WTC11 (cell line): ENCODE measurements around the gene DNAL4. TPM values are rescaled to one million over a fixed set of nuclear protein-coding genes. Genes with fewer than 3 reads are reported as not detected.
"Not testable (repeated sequence)": the region's sequence is repeated elsewhere in the genome, so short reads cannot be mapped to it uniquely, and the experiment has no call there.

Experiments
- ATAC-seq: fragments of 200-7000 bp; cut with Tn5 transposase; 2 replicates; pipeline ENCODE4 v1.10.0; 2021; ENCODE audit warnings: mild to moderate bottlenecking, moderate library complexity
- CTCF ChIA-PET: fragments of 300-600 bp; sonication (Branson Sonifier 250); formaldehyde crosslinking; loops from one replicate; lab custom pipeline; 2021; ENCODE audit warnings: antibody characterized with exemption; lab: Charles Lee
- POLR2A ChIA-PET: fragments of 350-600 bp; sonication (Branson Sonifier 250); formaldehyde crosslinking; loops from one replicate; lab custom pipeline; 2021; ENCODE audit warnings: antibody characterized with exemption; lab: Charles Lee
- DNase-seq: peaks from one replicate; pipeline ENCODE4 v3.0.0; 2021; ENCODE audit warnings: low spot score
- H3K27ac Mint-ChIP-seq: 2 replicates; pipeline ENCODE4 v1.8.0; 2021; ENCODE audit warnings: mixed read lengths
- H3K27me3 Mint-ChIP-seq: 2 replicates; pipeline ENCODE4 v1.8.0; 2021; ENCODE audit warnings: low read depth, mild to moderate bottlenecking, moderate library complexity, mixed read lengths
- H3K36me3 Mint-ChIP-seq: 2 replicates; pipeline ENCODE4 v1.8.0; 2021; ENCODE audit warnings: mixed read lengths
- H3K4me1 Mint-ChIP-seq: 2 replicates; pipeline ENCODE4 v1.8.0; 2022; ENCODE audit warnings: mixed read lengths
- H3K4me3 Mint-ChIP-seq: 2 replicates; pipeline ENCODE4 v1.8.0; 2021; ENCODE audit warnings: mild to moderate bottlenecking, moderate library complexity, mixed read lengths
- H3K9me3 Mint-ChIP-seq: 2 replicates; pipeline ENCODE4 v1.8.0; 2021; ENCODE audit warnings: mixed read lengths
- ELF4 ChIP-seq: sonication (generic); formaldehyde crosslinking; IDR thresholded peaks from 2 replicates; pipeline ENCODE4 v1.8.1; 2022; ENCODE audit warnings: low read depth, mild to moderate bottlenecking, moderate library complexity, missing genetic modification reagents
- EMX1 ChIP-seq: fragments of 250-450 bp; sonication (Bioruptor Pico); IDR thresholded peaks from 2 replicates; pipeline ENCODE4 v1.8.0; 2021; ENCODE audit warnings: mild to moderate bottlenecking
- ETV6 ChIP-seq: sonication (generic); formaldehyde crosslinking; IDR thresholded peaks from 2 replicates; pipeline ENCODE4 v1.8.1; 2022; ENCODE audit warnings: mild to moderate bottlenecking, missing genetic modification reagents
- GRHL2 ChIP-seq: fragments of 250-450 bp; sonication (Bioruptor Pico); IDR thresholded peaks from 2 replicates; pipeline ENCODE4 v1.8.0; 2022; ENCODE audit warnings: mild to moderate bottlenecking, moderate library complexity; ENCODE audit not compliant: insufficient replicate concordance, severe bottlenecking
- HMGA2 ChIP-seq: fragments of 250-450 bp; sonication (Bioruptor Pico); IDR thresholded peaks from 2 replicates; pipeline ENCODE4 v1.4.0; 2021; ENCODE audit warnings: mild to moderate bottlenecking, moderate library complexity
- IRF2 ChIP-seq: sonication (generic); formaldehyde crosslinking; IDR thresholded peaks from 2 replicates; pipeline ENCODE4 v1.8.0; 2022; ENCODE audit warnings: low read depth, missing genetic modification reagents, borderline replicate concordance
- NFYB ChIP-seq: sonication (generic); formaldehyde crosslinking; conservative IDR thresholded peaks from 2 replicates; pipeline ENCODE4 v1.8.0; 2022; ENCODE audit warnings: low read depth, missing genetic modification reagents
- RORB ChIP-seq: fragments of 250-450 bp; sonication (Bioruptor Pico); IDR thresholded peaks from 2 replicates; pipeline ENCODE4 v1.9.0; 2021; ENCODE audit warnings: mild to moderate bottlenecking
- ZBTB21 ChIP-seq: sonication (generic); formaldehyde crosslinking; IDR thresholded peaks from 2 replicates; pipeline ENCODE4 v1.8.1; 2023; ENCODE audit warnings: mild to moderate bottlenecking, missing genetic modification reagents, borderline replicate concordance
- total RNA-seq: library from RNA; stranded (reverse); gene quantifications from 3 replicates; pipeline ENCODE4 v1.2.3, GENCODE V29; 2021
- TF ChIP-seq, protein P1 (sequence below): sonication (generic); formaldehyde crosslinking; IDR thresholded peaks from 2 replicates; pipeline ENCODE4 v1.8.0; 2022; ENCODE audit warnings: mild to moderate bottlenecking, missing genetic modification reagents
- TF ChIP-seq, protein P2 (sequence below): fragments of 250-450 bp; sonication (Bioruptor Pico); conservative IDR thresholded peaks from 2 replicates; pipeline ENCODE4 v1.9.0; 2021; ENCODE audit warnings: mild to moderate bottlenecking
- TF ChIP-seq, protein P3 (sequence below): sonication (generic); formaldehyde crosslinking; IDR thresholded peaks from 2 replicates; pipeline ENCODE4 v1.8.0; 2022; ENCODE audit warnings: missing genetic modification reagents
- TF ChIP-seq, protein P4 (sequence below): fragments of 250-450 bp; sonication (Bioruptor Pico); IDR thresholded peaks from 2 replicates; pipeline ENCODE4 v1.8.0; 2021; ENCODE audit warnings: mild to moderate bottlenecking

The DNAL4 gene
- total RNA-seq, 1 experiment from 2014 or later = 11.8 TPM

DNA sequence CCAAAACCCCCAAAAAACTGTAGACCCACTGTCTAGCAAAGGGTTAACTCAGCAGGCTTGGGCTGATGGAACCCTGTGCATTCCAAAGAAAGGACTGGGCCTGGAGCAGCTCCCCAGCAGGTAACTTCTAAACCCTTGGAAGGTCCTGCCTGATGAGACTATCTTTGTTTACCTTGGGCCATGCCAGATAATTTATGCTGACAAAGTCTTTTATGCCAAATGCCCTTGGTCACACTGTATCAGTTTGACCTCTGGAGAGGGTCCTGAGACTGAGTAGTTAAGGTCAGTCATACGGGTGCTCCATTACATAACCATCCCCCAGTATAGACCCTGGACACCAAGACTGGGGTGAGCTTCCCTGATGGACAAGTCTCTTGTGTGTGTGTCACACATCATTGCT lies 21.9 kb upstream of the DNAL4 start:
- peaks cover 25% of the 10 kb centered on the region for H3K27me3 Mint-ChIP-seq
- no peaks in the 10 kb centered on the region for H3K36me3 Mint-ChIP-seq
- no peak for TF ChIP-seq EMX1 (CRISPR knock-in tag)
- TF ChIP-seq, protein P1, sequence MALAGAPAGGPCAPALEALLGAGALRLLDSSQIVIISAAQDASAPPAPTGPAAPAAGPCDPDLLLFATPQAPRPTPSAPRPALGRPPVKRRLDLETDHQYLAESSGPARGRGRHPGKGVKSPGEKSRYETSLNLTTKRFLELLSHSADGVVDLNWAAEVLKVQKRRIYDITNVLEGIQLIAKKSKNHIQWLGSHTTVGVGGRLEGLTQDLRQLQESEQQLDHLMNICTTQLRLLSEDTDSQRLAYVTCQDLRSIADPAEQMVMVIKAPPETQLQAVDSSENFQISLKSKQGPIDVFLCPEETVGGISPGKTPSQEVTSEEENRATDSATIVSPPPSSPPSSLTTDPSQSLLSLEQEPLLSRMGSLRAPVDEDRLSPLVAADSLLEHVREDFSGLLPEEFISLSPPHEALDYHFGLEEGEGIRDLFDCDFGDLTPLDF (CRISPR knock-in tag) = no peak
- no peak for TF ChIP-seq RORB (CRISPR knock-in tag)
- TF ChIP-seq ZBTB21 (CRISPR knock-in tag) = no peak
- TF ChIP-seq GRHL2 (CRISPR knock-in tag) = no peak
- no peak for TF ChIP-seq ELF4 (CRISPR knock-in tag)
- TF ChIP-seq, protein P2, sequence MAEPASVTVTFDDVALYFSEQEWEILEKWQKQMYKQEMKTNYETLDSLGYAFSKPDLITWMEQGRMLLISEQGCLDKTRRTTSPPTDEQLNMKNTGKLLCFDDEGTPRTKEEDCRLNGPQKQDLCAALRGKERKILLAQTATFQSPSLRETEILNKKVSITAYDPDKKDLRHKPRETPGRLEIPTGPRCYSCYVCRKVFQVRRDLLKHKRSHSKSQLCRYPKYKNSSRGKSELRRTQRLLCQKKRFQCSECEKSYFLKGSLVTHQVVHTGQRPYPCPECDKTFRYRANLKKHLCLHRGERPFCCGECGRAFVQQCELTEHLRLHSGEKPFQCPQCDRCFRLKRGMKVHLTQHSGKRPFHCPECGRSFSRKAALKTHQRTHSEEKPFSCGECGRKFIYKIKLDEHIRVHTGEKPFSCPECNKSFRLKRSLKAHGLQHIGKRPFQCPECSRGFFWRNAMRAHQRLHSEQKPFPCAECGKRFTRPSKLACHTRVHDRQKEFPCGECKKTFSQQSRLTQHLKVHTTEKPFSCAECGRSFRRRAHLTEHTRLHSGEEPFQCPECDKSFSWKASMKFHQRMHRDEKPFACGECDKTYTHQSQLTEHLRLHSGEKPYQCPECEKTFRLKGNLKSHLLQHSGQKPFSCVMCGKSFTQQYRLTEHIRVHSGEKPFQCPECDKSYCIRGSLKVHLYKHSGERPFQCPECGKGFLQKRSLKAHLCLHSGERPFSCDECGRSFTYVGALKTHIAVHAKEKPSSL (CRISPR knock-in tag) = no peak
- TF ChIP-seq, all 79 proteins: peak for 0
- ChIA-PET CTCF (interaction anchor here (1.0 kb wide), 1 partner anchor 47 kb away, joined by 6 read pairs; no protein-coding TSS in a partner anchor), POLR2A (no interaction called here)
- Mint-ChIP-seq H3K4me3 (no peak overlapping the region), H3K9me3 (no peaks in the 10 kb centered on the region), H3K4me1 (0 out of 2 replicates have a peak, but pooled peaks cover 4% of the 10 kb centered on the region), H3K27ac (no peak overlapping the region)
- DNase-seq (no peak), ATAC-seq (no peak)

DNA sequence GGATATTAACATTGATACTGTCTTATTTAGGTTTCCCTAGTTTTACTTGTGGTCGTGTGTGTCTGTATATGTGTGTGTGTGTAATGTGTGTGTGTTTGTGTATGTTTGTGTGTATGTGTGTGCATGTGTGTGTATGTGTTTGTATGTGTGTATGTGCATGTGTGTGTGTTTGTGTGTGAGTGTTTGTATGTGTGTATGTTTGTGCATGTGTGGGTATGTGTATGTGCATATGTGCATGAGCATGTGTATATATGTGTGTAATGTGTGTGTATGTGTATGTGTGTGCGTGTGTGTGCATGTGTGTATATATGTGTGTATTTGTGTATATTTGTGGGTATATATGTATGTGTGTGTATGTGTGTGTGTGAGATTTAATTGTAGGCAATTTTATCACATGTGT lies 17.3 kb upstream of the DNAL4 start:
- Mint-ChIP-seq H3K36me3 (0 out of 2 replicates have a peak, but pooled peaks cover 2% of the 10 kb centered on the region), H3K4me1 (0 out of 2 replicates have a peak, but pooled peaks cover 4% of the 10 kb centered on the region), H3K4me3 (no peak overlapping the region), H3K27me3 (peaks cover 22% of the 10 kb centered on the region), H3K9me3 (peaks cover 11% of the 10 kb centered on the region; the same call in 1 of the 2 replicates), H3K27ac (no peak overlapping the region)
- ATAC-seq (no peak), DNase-seq (no peak)
- ChIA-PET CTCF (interaction anchor here (1.2 kb wide), 1 partner anchor 42 kb away, joined by 4 read pairs; no protein-coding TSS in a partner anchor), POLR2A (no interaction called here)
- TF ChIP-seq IRF2 (CRISPR knock-in tag) = no peak

DNA sequence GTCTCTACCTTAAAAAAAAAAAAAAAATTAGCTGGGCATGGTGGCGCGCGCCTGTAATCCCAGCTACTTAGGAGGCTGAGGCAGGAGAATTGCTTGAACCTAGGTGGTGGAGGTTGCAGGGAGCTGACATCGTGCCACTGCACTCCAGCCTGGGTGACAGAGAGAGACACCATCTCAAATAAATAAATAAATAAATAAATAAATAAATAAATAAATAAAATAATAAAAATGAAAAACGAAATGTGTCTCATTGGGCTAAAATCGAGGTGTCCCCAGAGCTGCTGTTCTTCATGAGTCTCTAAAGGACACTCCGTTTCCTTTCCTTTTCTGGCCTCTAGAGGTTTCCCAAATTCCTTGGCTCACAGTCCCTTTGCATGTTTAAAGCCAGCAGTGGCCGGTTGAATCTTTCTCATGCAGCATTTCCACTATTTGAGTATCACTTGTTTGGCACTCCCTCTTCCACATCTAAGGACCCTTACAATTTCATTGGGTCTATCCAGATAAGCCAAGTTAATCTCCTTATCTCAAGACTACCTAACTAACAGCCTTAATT lies 11.2 kb upstream of the DNAL4 start:
- Mint-ChIP-seq H3K27me3 (peaks cover 24% of the 10 kb centered on the region), H3K9me3 (peaks cover 14% of the 10 kb centered on the region), H3K4me1 (peaks cover 13% of the 10 kb centered on the region)
- CTCF ChIA-PET = interaction anchor here (1.5 kb wide), 1 partner anchor 36 kb away, joined by 5 read pairs; no protein-coding TSS in a partner anchor
- POLR2A ChIA-PET, H3K36me3 Mint-ChIP-seq, H3K4me3 Mint-ChIP-seq, H3K27ac Mint-ChIP-seq, DNase-seq, ATAC-seq: not testable (repeated sequence)
- TF ChIP-seq HMGA2 (CRISPR knock-in tag) = peak; percentile 24; the same call in 1 of the 2 replicates

DNA sequence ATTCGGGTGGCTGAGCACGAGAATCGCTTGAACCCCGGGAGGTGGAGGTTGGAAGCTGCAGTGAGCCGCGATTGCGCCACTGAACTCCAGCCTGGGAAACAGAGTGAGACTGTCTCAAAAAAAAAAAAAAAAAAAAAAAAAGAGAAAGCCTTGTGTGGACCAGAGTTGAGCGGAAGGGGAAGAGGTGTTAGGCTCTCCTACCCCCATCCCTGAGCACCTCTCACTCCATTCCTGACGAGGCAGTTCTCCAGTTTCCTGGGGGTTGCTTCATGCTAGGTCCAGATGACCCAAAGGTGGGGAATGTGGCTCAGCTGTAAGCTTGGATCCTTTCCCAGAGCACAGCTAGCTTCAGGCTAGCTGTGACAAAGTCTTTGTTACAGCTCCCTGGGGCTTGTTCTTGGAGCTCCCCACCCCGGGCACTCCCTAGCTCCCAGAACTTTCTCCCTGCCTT lies 8.8 kb upstream of the DNAL4 start:
- peaks cover 14% of the 10 kb centered on the region for H3K9me3 Mint-ChIP-seq
- ATAC-seq = peak; percentile 60
- H3K4me3 Mint-ChIP-seq = peak overlapping the region; percentile 86
- POLR2A ChIA-PET = interaction anchor here (0.7 kb wide), 1 partner anchor 668 kb away, joined by 7 read pairs; no protein-coding TSS in a partner anchor
- H3K36me3 Mint-ChIP-seq = 0 out of 2 replicates have a peak, but pooled peaks cover 2% of the 10 kb centered on the region
- CTCF ChIA-PET = interaction anchor here (0.5 to 2.6 kb wide), 7 partner anchors 34 to 635 kb away, joined by 3 to 21 read pairs (median 4); no protein-coding TSS in a partner anchor
- TF ChIP-seq GRHL2 (CRISPR knock-in tag) (no peak), ETV6 (CRISPR knock-in tag) (peak; percentile 54; the same call in 1 of the 2 replicates), NFYB (CRISPR knock-in tag) (no peak), HMGA2 (CRISPR knock-in tag) (no peak)
- TF ChIP-seq, protein P3, sequence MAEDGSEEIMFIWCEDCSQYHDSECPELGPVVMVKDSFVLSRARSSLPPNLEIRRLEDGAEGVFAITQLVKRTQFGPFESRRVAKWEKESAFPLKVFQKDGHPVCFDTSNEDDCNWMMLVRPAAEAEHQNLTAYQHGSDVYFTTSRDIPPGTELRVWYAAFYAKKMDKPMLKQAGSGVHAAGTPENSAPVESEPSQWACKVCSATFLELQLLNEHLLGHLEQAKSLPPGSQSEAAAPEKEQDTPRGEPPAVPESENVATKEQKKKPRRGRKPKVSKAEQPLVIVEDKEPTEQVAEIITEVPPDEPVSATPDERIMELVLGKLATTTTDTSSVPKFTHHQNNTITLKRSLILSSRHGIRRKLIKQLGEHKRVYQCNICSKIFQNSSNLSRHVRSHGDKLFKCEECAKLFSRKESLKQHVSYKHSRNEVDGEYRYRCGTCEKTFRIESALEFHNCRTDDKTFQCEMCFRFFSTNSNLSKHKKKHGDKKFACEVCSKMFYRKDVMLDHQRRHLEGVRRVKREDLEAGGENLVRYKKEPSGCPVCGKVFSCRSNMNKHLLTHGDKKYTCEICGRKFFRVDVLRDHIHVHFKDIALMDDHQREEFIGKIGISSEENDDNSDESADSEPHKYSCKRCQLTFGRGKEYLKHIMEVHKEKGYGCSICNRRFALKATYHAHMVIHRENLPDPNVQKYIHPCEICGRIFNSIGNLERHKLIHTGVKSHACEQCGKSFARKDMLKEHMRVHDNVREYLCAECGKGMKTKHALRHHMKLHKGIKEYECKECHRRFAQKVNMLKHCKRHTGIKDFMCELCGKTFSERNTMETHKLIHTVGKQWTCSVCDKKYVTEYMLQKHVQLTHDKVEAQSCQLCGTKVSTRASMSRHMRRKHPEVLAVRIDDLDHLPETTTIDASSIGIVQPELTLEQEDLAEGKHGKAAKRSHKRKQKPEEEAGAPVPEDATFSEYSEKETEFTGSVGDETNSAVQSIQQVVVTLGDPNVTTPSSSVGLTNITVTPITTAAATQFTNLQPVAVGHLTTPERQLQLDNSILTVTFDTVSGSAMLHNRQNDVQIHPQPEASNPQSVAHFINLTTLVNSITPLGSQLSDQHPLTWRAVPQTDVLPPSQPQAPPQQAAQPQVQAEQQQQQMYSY (CRISPR knock-in tag) = peak; percentile 60
- TF ChIP-seq, protein P4, sequence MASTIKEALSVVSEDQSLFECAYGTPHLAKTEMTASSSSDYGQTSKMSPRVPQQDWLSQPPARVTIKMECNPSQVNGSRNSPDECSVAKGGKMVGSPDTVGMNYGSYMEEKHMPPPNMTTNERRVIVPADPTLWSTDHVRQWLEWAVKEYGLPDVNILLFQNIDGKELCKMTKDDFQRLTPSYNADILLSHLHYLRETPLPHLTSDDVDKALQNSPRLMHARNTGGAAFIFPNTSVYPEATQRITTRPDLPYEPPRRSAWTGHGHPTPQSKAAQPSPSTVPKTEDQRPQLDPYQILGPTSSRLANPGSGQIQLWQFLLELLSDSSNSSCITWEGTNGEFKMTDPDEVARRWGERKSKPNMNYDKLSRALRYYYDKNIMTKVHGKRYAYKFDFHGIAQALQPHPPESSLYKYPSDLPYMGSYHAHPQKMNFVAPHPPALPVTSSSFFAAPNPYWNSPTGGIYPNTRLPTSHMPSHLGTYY (CRISPR knock-in tag) = no peak
- peaks cover 13% of the 10 kb centered on the region for H3K4me1 Mint-ChIP-seq
- peaks cover 48% of the 10 kb centered on the region for H3K27me3 Mint-ChIP-seq
- no peak for DNase-seq
- H3K27ac Mint-ChIP-seq = no peak overlapping the region
